SK-N-DZ (cell line): ENCODE results near the gene IQCC.

Source experiments
- DNase-seq: peaks from one replicate; pipeline ENCODE4 v3.0.0-alpha.2; 2015; ENCODE audit warnings: low spot score

Gene IQCC

DNA sequence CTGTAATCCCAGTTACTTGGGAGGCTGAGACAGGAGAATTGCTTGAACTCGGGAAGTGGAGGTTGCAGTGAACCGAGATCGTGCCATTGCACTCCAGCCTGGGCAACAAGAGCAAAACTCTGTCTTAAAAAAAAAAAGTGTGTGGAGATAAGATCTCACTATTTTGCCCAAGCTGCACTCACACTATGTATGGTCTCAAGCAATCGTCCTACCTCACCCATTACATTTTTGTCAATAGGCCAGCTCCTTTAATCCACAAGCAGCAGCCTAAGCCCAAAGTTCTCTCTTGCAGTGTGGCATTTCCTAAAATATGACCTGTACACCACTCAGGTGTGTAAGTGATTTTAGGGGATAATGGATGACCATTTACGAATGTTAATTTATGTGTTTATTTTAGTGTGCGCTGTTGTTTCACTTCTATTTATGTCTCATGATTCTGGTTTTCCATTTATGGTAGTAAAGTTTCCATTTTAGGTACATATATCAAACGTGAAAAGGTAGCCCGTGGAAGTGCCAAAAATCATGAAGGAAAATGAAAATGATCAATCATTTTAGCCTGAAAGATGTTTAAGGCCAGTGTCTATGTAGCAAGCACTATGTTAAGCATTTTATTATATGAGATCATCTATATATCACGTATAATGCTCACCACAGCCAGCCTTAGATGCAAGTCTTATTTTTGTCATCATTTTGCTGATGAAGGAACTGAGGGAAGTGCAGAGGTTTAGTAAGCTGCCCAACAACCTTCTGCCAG is 51.2 kb downstream of the IQCC start:
- DNase-seq = no peak

DNA sequence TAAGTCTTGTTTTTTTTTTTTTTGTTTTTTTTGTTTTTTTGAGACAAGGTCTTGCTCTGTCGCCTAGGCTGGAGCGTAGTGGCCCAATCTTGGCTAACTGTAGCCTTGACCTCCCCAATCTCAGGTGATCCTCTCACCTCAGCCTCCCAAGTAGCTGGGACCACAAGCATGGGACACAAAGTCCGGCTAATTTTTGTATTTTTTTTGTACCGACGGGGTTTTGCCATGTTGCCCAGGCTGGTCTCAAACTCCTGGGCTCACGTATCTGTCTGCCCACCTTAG is 51.7 kb downstream of the IQCC start:
- no peak for DNase-seq
